ENCODE measurements around the gene UBR4. TPM values are rescaled to one million over a fixed set of nuclear protein-coding genes. Genes with fewer than 3 reads are reported as not detected.
A peak's percentile ranks its signal among the peaks of the same experiment; 100 is the strongest.

UBR4 gene
- polyA plus RNA-seq, 1 of the 3 experiments (the other 2 are of a cell fraction), result 68.7 TPM

- peak; percentile 1 for DNase-seq
- Histone ChIP-seq H3K9me2 (no peaks in the 10 kb centered on the region), H3K9ac (no peak overlapping the region), H3F3A (replicated peaks; ENCODE audit: insufficient read depth) (no peaks in the 10 kb centered on the region), H3K79me2 (ENCODE audit: insufficient read depth) (no peaks in the 10 kb centered on the region), H3K4me1 (ENCODE audit: control insufficient read depth in 1 of 2, insufficient read depth in 2 of 2, low read depth in 1 of 2, low read length in 1 of 2) (peaks cover 0 to 2% of the 10 kb centered on the region in 2 experiments; a peak in 1 of 4 replicates), H3K27me3 (ENCODE audit: insufficient read depth) (no peaks in the 10 kb centered on the region), H3K36me3 (replicated peaks in 1 of 2; ENCODE audit: control insufficient read depth in 1 of 2, insufficient read depth in 2 of 2, low read length in 1 of 2) (no peaks in the 10 kb centered on the region), H3K9me3 (no peaks in the 10 kb centered on the region), H3K27ac (ENCODE audit: low read depth in 2 of 2, low read length in 1 of 2) (no peak overlapping the region), H2AFZ (ENCODE audit: low read depth) (no peak overlapping the region), H4K20me1 (ENCODE audit: insufficient read depth) (no peaks in the 10 kb centered on the region), H3K4me2 (no peak overlapping the region), H3K4me3 (ENCODE audit: low read depth in 2 of 2, low read length in 1 of 2) (no peak overlapping the region)
- POLR2A ChIA-PET, result no interaction called here
- WGBS (ENCODE audit: low lambda C conversion rate), result 65% methylated on average over 6 of the region's 6 CpGs
- CTCF ChIA-PET, result interaction anchor here (1.5 kb wide), 2 partner anchors 132 to 137 kb away, joined by 5 read pairs; no protein-coding TSS in a partner anchor
- TF ChIP-seq IRF3 (IDR thresholded peaks at IDR 0.05; ENCODE audit: low read depth, low read length), result no peak
- no peak for TF ChIP-seq USF2 (IDR thresholded peaks at IDR 0.05; ENCODE audit: borderline replicate concordance, low read depth, low read length)
- no peak for TF ChIP-seq GATA2 (CRISPR knock-in tag; IDR thresholded peaks at IDR 0.05)
Measured at GRCh38 chr1:19044471-19044870, 165.6 kb downstream of the UBR4 start.

GRCh38 chr1:19043579-19044443 lies 166.3 kb downstream of the UBR4 start:
- Histone ChIP-seq H3K79me2 (ENCODE audit: insufficient read depth) (no peaks in the 10 kb centered on the region), H3K27ac (ENCODE audit: low read depth in 2 of 2, low read length in 1 of 2) (no peak overlapping the region), H2AFZ (ENCODE audit: low read depth) (no peak overlapping the region), H3K9me3 (no peaks in the 10 kb centered on the region), H3K9me2 (no peaks in the 10 kb centered on the region), H3K27me3 (ENCODE audit: insufficient read depth) (no peaks in the 10 kb centered on the region), H3K4me1 (ENCODE audit: control insufficient read depth in 1 of 2, insufficient read depth in 2 of 2, low read depth in 1 of 2, low read length in 1 of 2) (peaks cover 0 to 2% of the 10 kb centered on the region in 2 experiments; a peak in 1 of 4 replicates), H3K4me2 (no peak overlapping the region), H3K36me3 (replicated peaks in 1 of 2; ENCODE audit: control insufficient read depth in 1 of 2, insufficient read depth in 2 of 2, low read length in 1 of 2) (no peaks in the 10 kb centered on the region), H4K20me1 (ENCODE audit: insufficient read depth) (no peaks in the 10 kb centered on the region), H3F3A (replicated peaks; ENCODE audit: insufficient read depth) (peaks cover 6% of the 10 kb centered on the region), H3K9ac (no peak overlapping the region), H3K4me3 (ENCODE audit: low read depth in 2 of 2, low read length in 1 of 2) (no peak overlapping the region)
- DNase-seq, result peak; percentile 9
- CTCF ChIA-PET, result interaction anchor here (1.5 to 1.6 kb wide), 3 partner anchors 131 to 169 kb away, joined by 3 to 5 read pairs (median 5); no protein-coding TSS in a partner anchor
- no peak for TF ChIP-seq USF1 (IDR thresholded peaks at IDR 0.05; ENCODE audit: borderline replicate concordance, low read depth)
- no peak for TF ChIP-seq REST (IDR thresholded peaks at IDR 0.05; ENCODE audit: low read depth, low read length)
- no peak for TF ChIP-seq NRF1 (IDR thresholded peaks at IDR 0.05; ENCODE audit: low read depth, low read length)
- no peak for TF ChIP-seq FOSL2 (IDR thresholded peaks at IDR 0.05; ENCODE audit: borderline replicate concordance, low read depth)
- TF ChIP-seq EZH2phosphoT487 (IDR thresholded peaks at IDR 0.05; ENCODE audit: borderline replicate concordance, low read depth), result no peak
- no peak for TF ChIP-seq TCF12 (IDR thresholded peaks at IDR 0.05)
- TF ChIP-seq ELF1 (IDR thresholded peaks at IDR 0.05), result no peak
- no peak for TF ChIP-seq MAX (IDR thresholded peaks at IDR 0.05; ENCODE audit: low read depth)
- no peak for TF ChIP-seq EP300 (IDR thresholded peaks at IDR 0.05; ENCODE audit: borderline replicate concordance in 1 of 2, low read depth in 1 of 2, low read length in 1 of 2)
- no peak for TF ChIP-seq JUND (IDR thresholded peaks at IDR 0.05)
- 73% methylated on average over 13 of the region's 16 CpGs for WGBS (ENCODE audit: low lambda C conversion rate)
- POLR2A ChIA-PET, result no interaction called here
